CD1c-positive myeloid dendritic cell (primary cell): Measurements from ENCODE around the gene MEIOB.
"Not testable (repeated sequence)": the region's sequence is repeated elsewhere in the genome, so short reads cannot be mapped to it uniquely, and the experiment has no call there.

Experiments used
- DNase-seq: peaks from one replicate; pipeline ENCODE4 v3.0.0-alpha.2; 2016; ENCODE audit errors: extremely low spot score

Gene MEIOB, protein sequence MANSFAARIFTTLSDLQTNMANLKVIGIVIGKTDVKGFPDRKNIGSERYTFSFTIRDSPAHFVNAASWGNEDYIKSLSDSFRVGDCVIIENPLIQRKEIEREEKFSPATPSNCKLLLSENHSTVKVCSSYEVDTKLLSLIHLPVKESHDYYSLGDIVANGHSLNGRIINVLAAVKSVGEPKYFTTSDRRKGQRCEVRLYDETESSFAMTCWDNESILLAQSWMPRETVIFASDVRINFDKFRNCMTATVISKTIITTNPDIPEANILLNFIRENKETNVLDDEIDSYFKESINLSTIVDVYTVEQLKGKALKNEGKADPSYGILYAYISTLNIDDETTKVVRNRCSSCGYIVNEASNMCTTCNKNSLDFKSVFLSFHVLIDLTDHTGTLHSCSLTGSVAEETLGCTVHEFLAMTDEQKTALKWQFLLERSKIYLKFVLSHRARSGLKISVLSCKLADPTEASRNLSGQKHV

GRCh38 chr16:1871974-1872635 lies at the start of gene MEIOB:
Gene MEIOB, minus strand, starts transcription at chr16:1872164. Its CDS starts 3,989 bp downstream, at chr16:1868175.
- DNase-seq: peak; percentile 62

DNA sequence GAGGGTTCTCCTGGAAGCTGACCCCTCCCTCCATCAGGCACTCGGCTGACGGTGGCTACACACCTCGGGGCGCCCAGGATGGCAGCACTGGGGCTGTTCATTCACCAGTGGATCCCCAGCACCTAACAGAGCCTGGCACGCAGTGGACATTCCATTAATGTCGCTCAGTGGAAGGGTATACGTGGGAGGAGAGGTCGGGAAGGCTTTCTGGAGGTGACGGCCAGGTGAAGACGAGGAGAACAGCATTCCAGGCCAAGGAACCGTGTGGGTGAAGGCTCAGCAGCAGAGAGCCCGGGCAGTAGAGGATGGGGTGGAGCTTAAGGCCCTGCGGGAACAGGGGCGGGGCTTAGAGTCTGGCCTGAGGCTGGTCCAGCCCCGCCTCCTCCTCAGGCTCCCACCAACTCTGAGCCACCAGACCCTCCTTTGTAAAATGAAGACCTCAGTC lies 48.8 kb upstream of the MEIOB start:
- no peak for DNase-seq

DNA sequence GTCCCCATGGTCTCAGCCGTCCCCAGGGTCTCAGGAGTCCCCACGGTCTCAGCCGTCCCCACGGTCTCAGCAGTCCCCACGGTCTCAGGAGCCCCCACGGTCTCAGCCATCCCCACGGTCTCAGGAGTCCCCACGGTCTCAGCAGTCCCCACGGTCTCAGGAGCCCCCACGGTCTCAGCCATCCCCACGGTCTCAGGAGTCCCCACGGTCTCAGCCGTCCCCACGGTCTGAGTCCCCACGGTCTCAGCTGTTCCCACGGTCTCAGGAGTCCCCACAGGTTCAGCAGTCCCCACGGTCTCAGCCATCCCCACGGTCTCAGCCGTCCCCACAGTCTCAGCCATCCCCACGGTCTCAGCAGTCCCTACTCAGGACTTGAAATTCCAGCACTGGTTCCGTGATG lies 48.2 kb upstream of the MEIOB start:
- not testable (repeated sequence) for DNase-seq

DNA sequence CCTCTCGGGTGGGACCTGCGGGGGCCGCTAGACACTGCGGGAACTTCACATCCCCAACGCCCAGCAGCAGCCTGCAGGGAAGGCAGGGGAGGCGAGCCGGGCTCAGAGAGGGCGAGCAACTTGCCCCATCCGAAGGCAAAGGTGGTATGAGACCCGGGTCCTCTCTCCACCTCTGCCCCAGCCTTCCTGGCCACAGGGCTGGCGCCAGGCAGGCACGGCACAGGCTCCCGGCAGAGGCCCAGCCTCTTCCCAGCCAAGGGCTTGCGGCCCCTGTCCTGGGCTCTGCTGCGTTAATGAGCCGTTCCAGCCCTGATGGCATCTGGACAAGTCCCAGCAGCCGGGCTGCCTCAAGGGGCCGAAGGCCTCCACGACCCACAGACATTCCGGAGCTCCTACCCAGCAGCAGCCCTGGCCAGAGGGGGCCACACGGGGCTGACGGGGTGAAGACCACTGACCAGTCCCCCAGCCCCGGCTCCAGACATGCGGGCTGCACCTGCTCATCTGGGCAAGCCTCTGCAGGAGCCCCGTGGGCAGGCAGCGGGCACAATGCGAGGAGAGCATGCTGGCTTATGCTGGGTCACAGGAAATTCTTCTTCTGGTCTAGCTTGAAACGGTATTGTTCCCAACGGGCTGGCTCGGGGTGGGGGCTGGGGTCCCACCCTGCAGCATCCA lies 47.5 kb upstream of the MEIOB start:
- DNase-seq: no peak

DNA sequence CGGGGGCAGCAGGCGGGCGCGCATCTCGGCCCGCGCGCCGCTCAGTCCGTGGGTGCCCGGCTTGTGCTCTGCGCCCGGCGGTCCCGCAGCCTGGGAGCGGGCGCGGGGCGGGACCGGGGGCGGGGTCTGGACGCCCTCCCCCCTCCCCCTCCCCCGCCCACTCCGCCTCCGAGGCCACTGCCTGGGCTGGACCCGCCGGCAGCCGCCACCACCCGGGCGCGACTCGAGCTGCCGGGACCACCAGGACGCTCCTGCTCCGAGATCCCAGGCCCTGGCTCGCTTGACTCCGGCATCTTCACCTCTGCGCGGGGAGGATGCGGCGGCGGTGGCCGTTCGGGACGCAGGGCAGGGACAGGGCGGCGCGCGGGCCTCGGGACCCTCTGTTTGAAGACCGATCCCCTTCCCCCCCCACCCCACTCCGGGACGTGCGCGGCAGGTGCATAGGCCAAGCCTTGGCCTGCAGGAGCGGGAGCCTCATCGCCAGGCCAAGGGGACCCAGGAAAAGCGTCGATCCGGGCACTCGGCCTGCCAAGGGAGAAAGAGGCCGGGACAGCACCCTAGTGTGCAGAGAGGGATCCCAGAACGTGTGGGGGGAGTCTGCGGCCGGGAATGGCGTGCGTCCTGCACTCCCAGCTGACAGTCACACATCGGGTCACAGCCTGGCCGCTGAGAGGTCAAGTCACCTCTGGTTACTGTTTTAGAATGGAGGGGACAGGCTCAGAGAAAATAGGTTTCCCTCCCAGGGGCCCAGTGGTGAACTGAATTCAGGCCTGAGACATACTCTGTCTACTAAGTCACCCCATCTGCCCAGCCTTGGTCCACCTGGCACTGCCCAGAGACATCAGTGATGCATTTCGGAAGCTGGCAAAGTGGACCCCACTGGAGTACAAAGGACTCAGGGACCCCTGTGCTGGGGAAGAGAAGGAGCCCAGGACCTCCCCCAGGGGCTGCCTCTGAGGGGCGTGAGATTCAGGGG lies 46.7 kb upstream of the MEIOB start, which contains the start of gene HS3ST6:
Gene HS3ST6 (minus strand): TSS at position 65 of the 976 bp plus-strand sequence. CDS start 92 bp downstream, outside the sequence.
- no peak for DNase-seq

DNA sequence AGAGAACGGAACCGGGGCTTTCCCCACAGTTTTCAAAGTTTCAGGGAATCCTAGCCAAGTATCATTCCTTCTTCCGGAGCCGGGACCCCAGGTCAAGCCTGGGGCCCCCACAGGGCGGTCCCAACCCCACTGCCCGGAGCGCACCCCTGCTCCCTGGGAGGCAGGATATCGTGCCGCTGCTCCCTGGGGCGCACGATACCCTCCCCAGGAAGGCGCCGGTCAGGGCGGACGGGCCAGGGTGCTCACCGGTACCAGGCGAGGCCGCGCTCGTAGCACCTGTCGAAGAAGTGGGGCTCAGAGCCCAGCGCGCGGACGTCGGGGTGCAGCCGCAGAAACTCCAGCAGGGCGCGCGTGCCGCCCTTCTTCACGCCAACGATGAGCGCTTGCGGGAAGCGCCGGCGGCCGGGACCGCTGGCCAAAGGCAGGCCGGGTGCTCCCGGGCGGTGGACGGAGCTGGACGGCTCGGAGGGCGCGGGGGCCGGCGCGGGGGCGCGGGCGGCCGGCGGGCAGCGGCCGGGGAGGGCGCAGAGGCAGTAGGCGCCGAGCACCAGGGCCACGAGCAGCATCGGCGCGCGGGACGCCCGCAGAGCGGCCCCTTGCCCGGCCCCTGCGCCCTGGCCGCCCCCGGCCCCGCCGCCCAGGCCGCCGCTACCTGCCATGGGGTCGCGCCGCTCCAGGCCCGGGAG lies 45.8 kb upstream of the MEIOB start:
- DNase-seq: no peak

GRCh38 chr16:1917056-1917664 lies 45.2 kb upstream of the MEIOB start:
- DNase-seq: no peak

DNA sequence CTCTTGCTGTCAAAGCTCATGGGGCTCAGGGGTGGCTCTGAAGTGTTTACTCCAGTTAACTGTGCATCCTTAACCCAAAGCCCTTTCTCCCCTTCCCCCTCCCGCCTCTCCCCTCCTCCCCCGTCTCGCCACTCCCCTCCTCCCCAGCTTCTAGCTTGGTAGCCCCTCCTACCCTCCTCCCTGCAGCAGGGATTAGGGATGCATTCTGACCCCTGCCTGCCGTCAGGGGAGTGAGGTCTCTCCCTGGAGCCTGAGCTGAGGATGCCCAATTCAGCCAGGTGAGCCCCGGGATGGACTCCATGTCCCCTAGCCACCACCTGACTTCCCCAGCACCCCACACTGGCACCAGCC lies 44.7 kb upstream of the MEIOB start:
- no peak for DNase-seq

DNA sequence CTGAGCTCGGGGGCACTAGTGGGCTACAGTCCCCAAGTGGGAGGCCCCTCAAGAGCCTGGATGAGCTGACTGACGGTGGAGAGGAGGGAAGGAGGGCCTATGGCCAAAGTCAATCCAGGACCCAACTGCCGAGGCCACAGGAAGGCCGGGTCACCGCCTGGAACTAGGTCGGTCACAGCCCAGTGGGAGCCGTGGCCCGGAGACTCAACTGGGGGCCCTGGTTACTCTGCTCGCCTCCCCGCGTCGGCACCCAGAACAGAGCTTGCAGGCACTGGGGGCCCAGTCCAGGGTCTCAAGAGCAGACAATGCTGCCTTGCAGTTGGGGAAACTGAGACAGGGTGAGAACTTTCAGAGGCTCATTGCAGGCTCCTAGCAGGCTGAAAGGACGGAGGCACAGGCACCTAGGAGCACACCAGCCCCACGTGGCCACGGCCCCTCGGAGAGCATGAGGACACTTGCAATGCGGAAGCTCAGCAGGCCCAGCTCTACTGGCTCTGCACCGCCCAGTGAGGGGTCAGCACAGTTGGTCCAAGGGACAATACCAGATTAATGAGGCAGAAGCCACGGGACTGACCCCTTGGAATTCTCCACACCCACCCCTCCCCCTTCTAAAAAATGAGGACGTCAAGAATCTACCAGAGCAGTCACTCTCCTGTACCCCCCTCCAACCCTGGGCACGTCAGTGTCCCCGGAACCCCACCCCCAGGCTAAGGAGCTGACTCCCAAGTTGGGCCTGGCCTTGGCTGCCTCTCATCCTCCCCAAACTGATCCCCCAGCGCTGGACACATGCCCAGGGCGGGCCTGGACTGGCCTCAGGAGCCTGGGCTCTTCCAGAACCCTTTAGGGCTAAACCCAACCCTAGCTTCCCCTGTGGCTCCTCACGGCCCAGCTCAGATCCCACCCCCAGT lies 44.0 kb upstream of the MEIOB start:
- DNase-seq: no peak

GRCh38 chr16:1914988-1915387 lies 43.0 kb upstream of the MEIOB start:
- no peak for DNase-seq

GRCh38 chr16:1914084-1914608 lies 42.2 kb upstream of the MEIOB start:
- DNase-seq: no peak

DNA sequence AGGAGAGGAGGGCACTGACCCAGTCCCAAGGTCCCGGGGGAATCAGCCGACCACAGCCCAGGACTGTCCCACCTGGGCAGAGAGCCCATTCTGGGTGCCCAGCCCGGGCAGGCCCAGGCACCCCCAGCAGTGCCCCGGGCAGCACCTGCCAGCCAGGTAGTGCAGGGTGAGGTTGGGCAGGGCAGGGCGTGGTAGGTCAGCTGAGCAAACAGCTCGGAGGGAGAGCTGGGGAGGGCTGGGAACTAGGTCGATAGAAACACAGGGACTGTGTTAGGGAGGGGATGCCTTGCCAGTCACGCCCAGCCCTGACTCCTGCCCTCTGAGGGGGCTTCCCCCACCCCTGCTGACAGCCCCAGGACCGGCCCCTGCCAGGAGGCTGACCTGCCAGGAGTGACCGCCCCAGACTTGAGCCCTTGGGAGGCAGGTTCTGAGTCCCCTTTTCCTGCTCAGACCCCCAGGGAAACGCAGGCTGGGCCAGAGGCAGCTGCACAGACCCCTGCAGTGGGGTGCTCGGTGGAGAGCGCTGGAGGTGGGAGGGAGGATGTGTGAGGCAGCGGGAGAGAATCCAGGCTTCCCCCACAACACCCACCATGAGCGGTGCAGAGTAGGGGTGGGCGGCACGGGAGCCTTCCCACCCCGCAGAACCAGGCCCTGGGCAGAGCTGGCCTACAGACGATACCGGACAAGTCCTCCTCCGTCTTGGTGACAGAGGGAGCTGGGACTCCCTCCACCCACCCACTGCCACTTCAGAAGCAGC lies 41.5 kb upstream of the MEIOB start:
- no peak for DNase-seq

DNA sequence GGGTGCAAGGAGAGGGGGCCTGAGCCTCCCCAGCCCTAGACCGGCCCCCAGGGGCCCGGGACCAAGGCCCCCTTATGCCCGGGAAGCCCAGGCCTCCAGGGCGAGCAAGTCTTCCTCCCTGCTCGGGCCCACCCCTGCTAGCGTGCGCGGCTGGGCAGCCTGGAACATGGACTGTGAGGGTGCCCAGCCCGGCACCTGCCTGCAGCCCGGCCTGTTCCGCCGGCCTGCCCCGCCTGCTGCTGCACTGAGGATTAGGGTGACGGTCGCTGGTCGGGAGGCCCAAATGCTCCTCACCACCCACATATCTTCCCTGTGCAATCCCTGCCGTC lies 40.2 kb upstream of the MEIOB start:
- DNase-seq: no peak

DNA sequence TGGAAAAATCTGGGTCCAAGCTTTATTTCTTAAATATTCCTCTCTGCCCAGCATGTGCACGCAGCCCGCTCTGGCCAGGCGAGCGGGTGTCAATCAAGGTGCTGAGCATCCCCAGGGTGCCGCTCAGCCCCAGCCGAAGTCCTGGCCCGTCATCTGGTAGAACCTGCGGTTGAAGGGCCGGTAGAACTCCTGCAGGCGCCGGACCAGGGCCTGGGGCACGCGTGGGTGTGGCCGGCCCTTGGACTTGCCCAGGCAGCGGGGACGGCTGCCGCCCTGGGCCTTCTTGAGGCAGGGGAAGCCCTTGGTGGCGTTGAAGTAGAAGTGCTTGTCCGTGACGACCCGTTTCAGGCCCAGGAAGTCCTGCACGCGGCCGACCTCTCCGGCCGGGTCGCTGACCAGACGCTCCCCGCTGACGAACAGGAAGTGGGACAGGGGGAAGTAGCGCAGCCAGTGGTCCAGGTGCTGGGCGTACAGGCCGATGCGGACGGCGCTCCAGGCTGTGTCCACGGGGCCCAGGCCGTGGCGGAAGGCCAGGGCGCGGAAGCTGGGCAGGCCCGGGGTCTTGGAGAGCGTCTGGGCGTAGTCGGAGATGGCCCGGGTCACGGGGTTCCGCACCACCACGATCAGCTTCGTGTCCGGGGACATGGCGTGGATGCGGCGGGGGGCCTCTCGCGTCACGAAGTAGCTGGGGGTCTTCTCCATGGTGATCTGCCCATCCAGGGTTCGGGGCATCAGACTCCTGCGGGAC lies 39.7 kb upstream of the MEIOB start:
- no peak for DNase-seq

GRCh38 chr16:1909561-1910231 lies 37.7 kb upstream of the MEIOB start:
- no peak for DNase-seq

- no peak for DNase-seq
These were observed 37.0 kb upstream of the MEIOB start for GRCh38 chr16:1908983-1909382.

DNA sequence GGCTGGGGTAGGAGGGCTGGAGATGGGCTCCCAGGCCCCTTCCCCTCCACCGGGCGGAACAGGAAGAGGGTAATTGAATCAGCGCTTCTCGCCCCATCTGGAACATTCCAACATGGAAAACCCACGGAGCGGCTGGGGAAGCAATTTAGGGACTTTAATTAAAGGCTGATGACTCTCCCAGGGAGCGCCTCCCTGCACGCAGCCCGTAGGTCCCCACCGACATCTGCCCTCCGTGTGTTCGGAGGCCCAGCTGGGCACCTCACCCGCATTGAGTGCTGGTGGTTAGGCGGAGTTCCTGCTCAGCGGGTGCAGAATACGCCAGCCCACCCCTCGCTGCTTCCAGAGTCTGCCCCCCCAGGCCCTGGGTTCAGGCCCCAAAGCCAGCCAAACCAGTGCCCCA lies 36.2 kb upstream of the MEIOB start:
- DNase-seq: no peak
